ENCODE results near the gene CLDN19. TPM values are rescaled to one million over a fixed set of nuclear protein-coding genes. Genes with fewer than 3 reads are reported as not detected.
"Not testable (repeated sequence)": the region's sequence is repeated elsewhere in the genome, so short reads cannot be mapped to it uniquely, and the experiment has no call there.

The CLDN19 gene
- polyA plus RNA-seq, 1 donor, result 0.34 TPM

DNA sequence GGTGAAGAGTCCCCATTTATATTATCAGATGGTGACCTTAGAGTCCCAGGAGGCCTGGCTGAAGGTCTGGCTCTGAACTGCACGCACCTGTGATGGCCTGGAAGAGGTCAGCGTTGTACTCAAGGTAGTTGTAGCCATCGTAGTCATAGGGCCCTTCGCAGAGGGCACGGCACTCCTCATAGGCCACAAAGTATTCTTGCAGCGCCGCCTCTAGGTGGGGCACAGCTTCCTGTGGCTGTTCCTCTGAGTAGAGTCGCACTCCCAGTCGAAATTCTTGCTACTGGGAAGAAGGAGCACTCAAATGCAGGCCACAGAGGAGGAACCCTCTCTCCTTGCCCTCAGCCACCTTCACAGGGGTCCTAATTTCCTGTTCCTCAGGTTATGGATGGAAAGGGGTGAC lies 19.1 kb upstream of the CLDN19 start:
- no peak for DNase-seq (ENCODE audit: low read depth)

DNA sequence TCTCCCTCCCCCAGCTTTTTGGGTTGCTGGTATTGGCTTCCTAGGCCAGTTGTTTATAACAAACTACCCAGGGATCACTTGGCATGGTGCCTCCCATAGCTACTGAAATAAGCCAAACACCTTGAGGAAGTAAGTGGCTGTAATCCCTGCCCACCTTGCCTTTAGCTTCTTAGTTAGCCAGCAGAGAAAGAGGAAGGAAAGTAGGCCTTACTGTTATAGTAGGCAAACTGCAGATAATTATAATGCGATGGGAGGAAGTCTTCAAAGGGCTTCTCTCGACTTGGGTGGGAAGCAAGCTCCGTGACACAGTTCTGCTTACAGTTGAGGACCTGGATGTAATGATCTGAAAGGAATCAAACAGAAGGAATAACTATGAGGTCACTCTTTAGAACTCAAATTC lies 18.6 kb upstream of the CLDN19 start:
- DNase-seq (ENCODE audit: low read depth), result no peak

DNA sequence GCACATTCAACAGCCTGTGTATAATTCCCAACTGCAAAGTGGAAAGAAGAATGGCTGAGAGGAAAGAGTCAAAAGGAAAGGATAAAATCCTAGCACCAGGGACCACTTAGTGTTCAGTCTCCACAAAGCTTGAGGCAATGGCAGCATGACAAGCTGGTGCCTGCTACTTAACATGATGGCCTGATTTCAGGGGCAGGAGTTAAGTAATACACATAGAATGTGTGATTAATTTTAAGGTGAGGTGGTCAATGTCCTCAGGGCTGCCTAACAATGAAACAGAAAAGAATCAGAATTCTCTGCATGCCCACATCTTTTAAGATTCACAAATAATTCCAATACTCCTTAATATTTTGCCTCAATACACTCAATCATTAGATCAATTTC lies 17.8 kb upstream of the CLDN19 start:
- no peak for DNase-seq (ENCODE audit: low read depth)

DNA sequence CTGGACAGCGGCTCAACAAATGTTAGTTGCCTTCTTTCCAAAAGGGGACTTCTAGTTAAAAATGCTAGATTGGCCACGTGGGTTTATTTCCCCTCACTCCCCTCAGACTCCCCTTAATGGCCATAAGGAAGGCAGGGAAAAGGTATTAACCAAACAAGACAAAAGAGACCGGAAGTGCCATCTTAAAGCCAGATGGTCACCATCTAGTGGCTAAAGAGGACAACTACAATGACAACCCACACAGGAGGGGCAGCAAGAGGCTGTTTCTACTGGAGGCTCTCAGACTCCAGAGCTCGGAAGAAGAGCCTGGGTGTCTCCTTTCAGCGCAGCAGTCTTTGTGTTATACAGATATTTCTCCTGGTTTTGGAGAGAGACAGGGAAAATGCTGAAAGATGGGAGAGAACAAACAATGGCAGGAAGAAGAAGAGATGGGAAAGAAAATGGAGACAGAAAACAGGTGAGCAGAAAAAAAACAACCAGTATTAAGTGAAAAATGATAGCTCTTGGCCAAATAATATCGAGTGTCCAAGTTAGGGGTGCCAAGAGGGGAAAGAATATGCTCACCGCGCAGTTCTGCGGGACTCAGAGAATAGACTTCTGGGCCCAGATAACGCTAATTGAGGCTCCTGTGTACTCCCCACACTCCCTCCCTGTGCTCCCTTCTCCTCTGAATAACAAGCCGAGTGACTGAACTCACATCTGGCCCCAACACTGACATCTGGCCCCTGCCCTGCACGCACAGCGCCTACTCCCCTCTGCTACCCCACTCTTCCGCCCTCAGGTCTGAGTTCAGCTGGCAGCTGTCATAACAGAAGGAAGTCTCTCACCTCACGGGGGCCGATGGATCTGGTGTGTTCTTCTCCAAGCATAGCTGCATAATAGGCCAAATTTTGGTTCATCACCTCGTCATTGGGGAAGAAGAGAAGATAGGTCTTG lies 17.2 kb upstream of the CLDN19 start:
- no peak for DNase-seq (ENCODE audit: low read depth)

DNA sequence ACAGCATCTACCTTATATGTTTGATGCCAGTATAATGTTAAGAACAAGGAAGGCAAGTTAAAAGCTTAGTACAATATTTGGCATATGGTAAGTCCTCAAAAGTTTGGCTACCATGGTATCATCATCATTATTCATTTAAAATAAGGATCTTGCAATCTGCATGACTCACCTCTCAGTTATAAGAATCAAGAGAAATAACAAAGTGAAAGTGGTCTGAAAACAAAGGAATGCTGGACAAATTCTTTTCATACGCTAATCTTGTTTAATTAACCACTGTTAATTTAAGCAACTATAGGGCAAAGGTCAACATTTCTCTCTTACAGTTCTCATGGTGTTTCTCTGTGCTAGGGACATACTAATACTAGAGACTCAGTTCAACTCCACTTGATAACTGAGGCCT lies 13.0 kb upstream of the CLDN19 start:
- DNase-seq (ENCODE audit: low read depth), result no peak

DNA sequence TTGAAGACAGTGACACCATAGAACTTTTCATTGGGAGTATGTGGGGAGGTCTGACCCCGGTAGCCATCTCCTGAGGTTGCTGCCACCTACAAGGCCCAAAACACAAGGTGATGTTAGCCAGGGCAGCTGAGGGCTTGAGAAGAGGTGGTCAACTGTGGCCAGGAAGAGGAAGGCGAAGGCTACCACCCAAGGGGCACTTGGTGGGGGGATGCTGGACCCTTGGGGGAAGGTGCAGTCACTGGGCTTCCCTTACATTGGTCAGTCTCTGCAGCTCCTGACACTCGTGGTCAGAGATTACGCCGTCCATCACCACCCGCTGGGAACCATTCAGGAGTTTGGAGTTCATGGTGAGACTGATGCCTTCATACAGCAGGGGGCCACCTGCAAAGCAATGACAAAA lies 12.2 kb upstream of the CLDN19 start:
- no peak for DNase-seq (ENCODE audit: low read depth)

DNA sequence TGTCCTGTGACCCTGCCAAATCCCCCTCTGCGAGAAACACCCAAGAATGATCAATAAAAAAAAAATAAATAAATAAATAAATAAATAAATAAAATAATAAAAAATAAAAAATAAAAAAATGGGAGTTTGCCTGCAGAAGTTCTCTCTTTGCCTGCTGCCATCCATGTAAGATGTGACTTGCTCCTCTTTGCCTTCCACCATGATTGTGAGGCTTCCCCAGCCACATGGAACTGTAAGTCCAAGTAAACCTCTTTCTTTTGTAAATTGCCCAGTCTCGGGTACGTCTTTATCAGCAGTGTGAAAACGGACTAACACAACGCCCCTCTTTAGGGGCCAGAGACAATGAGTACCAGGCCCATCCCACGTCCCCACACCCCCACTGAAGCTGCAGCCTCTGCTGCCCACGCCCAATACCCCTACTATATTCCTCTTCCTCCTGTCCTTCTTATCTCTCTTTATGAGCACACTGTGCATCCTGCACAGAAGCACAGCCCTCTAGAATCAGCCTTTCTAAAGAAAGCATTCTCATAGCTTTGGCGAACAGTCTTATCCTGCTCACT lies 11.6 kb upstream of the CLDN19 start:
- not testable (repeated sequence) for DNase-seq (ENCODE audit: low read depth)

DNA sequence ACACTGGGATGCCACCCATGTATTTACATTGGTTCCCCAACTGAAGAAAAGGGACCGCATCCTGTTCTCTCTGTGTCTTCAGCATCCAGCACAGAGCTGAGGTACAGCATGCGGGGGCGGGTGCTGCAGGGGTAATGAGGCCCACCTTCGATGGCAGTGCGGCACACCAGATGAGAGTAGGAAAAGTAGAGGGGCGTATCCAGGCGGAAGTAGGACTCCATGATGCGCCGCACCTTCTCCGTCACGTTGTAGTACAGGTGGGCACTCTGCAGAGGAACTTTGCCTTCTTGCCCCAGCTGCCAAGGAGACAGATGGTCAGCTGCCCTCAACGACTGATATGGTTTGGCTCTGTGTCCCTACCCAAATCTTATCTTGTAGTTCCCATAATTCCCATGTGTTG lies 10.0 kb upstream of the CLDN19 start:
- DNase-seq (ENCODE audit: low read depth), result no peak

DNA sequence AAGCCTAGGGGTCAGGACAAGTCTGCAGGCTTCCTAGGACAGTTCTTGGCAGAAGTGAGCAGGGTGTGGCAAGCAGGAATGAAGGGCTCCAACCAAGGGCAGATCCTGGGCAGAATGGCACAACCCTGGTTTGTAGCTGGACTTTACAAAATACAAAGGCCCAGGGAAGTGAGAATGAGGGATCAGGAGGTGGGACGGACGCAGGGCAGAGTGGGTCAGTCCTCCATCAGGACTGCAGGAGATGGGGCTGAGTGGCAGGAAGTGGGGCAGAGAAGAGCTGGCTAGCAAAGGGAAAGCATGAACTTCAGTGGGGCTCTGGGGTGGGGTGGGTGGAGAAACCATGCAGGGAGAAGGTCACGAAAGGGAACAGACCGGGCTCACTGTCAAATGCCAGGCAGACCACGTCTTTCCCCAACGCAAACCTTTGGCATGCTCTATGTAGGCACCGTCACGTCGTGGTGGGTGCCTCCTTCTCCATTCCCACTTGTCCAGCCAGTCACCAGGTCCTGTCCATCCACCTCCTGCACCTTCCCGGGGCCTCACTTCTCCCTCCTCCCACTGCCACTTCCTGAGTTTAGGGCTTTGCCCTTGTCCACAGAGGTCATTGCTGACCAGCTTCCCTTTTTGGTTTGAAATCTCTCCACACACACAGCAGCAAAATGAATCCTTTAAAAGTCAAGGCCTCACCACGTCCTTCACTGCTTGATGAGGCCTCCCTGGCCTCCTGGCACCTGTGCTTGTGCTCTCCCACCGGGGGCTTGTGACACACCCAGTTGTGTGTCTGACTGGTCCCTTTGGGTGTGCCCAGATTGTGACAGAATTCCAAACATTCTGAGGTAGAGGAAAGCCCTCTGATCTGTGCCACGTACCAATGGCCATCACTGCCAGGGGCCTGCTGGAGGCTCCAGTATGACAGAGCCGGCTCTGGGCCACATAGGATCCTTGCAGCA lies 8.7 kb upstream of the CLDN19 start:
- no peak for DNase-seq (ENCODE audit: low read depth)

DNA sequence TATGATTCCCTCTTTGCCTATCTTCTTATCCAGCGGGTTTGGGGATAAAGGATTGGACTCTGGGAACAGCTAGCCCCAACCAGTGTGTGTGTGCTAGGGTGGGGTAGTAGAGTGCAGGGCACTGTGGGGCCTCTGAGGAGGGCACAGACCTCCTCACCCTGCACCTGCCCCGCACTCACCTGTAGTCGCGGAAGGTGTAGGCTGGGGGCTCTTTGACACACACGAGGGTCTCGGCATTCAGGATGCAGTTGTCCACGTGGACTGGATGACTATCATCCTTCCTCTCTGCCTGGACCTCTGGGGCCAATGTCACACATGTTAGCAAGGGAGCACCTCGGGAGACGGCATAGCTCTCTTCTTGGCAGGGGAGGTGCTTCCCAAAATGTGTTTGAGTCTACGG lies 8.0 kb upstream of the CLDN19 start:
- no peak for DNase-seq (ENCODE audit: low read depth)

DNA sequence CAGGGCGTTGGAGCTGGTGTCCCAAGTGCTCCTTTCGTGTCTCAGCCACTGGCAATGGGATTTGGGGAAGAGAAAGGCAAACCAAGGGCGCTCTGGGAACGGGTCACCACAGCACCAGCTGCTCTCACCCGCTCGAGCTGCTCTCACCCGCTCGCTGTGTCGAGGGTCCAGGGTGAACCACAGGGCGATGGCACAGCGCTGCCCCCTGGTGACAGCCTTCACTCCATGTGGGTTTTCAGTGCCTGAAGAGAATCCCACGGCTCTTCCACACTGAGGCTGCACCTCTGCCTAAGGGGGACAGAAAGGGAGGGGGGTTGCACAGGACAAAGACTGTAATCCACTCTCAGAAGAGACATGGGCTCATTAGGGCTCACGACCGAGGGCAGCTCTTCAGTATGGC lies 7.1 kb upstream of the CLDN19 start:
- DNase-seq (ENCODE audit: low read depth), result no peak

DNA sequence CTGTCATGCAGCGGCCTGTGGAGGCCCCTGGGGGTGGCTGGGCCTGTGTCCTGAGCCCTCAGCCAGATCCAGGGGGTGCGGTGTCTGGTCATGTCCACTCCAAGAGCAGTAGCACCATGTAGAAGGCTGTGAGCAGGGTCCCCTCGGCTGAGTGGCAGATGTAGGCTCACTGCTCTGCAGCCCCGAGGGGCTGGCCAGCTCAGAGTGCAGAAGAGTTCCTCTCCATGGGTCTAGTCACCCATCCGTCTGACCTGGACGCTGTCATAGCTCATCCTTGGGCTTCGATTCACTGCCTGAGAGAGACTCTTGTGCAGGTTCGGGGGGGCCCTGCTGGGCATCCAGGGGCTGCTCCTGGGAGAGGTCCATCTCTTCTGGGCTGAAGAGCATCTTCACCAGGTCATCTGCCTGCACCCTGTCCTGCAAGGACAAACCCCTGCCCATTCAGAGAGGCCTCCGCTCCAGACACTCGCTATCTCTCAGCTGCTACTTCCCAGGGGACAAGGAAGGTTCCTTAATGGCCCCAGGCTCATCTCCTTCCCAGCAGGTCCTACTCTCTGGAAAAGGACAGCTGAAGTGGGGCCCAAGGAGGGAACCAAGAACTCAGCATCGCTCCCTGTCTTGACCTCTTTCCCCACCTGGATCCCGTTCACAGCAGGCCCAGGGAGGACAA lies 6.5 kb upstream of the CLDN19 start:
- DNase-seq (ENCODE audit: low read depth), result no peak

DNA sequence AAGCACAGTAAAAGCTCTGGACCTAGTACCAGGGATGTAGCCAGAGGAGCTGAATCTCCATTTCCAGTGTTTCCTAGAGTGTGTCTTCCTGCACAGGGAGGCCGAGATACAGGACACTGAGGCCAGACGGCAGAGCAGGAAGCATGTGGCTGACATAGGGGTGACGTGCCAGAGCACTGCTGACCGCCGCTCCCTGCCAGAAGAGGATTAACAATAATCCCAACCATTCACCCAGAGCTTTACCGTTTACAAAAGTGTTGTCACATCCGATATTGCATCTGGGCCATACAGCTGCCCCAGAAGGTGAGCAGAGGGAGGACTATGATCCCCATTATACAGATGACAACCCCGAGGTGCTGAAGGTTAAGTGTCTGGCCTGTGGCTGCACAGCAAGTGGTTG lies 5.8 kb upstream of the CLDN19 start:
- no peak for DNase-seq (ENCODE audit: low read depth)

DNA sequence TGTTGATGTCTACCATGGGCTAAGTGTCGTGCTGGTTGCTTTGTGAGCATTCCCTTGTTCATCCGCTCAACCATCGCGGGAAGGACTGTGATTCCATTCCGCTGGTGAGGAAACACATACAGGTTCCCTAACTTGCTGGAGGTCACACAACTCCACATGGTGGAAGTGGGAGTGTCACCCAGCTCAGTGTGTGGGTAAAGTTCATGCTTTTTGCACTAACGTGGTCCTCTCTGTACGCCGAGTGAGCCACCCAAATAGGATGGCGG lies 4.0 kb upstream of the CLDN19 start:
- no peak for DNase-seq (ENCODE audit: low read depth)

DNA sequence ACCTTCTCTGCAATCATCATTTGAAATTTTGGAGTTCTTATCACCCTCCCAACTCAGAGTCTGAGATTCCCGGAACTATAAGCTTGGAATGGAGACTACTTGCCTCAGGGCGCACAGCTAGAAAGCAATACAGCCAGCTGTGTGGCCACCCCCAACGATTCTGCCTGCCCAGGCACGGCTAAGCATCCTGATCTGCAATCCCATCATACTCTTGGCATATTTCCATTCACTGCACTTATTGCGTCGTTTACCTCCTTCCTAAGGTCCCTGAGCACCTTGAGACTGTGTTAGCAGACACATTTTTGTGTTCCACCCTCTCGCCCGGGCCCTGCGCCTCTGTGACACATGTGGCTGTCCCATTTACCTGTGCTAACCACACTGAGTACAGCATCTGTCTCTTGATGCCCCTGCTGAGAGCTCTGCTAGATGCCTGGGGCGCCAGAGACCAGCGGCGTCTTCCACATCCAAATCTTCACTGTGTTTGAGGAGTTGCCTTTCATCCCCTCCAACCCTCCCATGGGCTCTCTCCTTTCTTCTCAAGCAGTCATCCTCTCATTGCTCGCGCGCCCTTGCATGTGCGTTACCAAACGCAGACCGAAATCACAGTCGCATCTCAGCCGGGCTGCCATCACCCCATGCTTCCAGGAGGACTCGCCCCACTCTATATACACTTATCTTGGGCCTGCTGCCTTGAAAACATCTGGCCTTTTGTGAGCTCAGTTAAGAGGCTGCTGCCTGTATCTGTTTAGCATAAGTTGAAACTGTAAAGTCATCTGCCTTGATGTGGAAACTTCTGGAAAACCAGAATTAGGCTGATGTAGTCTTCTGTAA lies 3.5 kb upstream of the CLDN19 start:
- DNase-seq (ENCODE audit: low read depth), result no peak

DNA sequence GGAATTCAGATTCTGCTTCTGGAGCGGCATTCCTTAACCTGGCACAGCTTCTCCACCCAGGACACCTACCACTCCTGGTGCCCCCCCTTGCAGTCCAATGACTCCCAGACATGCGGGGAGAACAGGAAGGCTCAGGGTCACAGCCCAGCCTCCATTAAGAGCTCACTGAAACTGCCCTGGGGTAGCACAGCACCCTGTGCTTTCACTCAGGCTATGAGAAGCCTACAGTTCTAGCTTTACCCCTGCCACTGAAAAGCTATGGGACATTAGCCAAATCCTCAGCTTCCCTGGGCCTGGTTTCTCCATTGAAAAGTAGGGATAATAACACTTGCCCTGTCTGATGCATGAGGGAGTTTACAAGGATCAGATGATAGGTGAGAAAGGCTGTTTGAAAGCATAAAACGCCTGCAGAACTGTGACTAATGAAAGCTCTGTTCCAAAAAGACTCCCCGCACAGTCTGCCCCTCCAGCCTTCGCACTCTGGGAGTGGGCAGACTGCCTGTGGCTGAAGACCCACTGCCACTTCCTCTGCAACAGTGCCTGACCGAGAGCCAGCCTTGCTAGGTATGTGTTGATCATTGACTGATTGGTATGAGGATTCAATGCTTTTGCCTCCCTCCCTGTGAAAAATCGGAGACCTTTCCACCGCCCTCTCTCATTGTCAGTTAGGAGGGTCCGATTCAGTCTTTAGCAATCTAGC lies 2.7 kb upstream of the CLDN19 start:
- DNase-seq (ENCODE audit: low read depth), result no peak

DNA sequence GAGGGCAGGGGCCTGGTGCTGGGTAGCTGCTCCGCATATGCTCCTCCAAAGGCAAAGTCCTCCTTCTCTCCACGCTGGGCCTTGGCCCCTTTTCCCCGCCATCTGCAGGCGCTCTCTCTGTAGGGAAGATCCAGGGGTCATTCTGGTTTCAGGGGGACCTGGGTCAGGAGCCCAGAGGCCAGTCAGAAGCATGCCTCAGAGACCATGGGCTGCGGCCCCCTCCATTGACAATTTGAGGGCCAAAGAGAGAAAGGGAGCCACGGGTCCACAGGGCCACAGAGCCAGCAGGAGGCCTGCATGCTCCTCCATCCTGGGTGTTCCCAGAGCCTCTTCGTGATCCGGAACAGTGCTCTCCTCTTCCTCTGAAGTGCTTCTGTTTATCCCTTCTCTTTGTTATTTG lies 2.1 kb upstream of the CLDN19 start:
- DNase-seq (ENCODE audit: low read depth), result no peak

DNA sequence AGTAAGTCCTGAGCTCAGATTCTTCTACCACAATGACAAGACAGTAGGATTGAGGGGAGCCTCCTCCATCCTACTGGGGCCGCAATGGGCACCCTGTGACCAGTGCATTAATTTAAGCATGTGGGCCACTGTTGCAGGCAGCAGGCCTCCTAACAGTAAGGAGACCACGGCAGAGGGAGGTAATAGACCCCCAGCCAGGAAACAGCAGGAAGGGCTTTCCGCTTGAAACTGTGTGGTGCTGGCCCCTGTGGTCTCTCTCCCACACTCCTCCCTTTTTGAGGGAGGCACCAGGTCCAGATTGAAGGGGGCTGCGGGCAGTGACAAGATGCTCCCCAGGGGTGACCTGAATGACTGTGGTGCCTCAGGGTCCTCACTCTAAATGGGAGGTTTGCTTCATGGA lies 1.7 kb upstream of the CLDN19 start:
- no peak for DNase-seq (ENCODE audit: low read depth)

DNA sequence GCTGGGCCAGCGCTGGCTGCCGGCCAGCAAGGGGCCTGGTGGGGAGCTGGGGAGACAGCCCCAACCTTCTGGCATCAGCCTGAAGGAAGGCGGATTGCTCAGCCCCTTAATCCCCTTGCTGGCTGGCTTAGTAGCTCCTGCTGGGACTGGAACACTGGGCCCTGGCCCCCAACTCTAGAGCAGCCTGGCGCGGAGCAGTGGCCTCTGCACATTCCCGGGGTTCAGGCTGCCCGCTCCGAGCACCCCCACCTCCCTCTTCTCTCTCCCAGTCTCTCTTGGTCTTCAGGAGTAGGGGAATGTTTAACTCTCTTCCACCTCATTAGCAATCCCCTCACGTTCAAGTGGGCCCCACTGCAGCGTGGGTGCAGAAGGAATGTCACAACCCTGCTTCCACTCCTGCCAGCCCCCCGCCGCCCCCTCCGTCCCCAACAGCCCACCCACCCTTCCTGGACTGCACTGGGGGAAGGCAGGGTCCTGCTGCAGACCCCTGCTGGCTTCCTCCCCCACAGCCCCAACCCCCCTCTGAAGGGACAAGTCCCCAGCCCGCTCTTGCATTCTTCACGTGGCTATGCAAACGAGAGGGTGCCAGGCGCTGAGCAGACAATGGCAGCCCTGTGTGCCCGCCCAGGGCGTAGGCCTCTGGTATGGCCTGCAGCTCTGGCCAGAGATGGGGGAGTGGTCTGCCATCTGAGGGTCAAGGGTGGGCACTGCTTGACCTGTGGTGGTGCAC lies 980 bp upstream of the CLDN19 start:
- DNase-seq (ENCODE audit: low read depth), result no peak

DNA sequence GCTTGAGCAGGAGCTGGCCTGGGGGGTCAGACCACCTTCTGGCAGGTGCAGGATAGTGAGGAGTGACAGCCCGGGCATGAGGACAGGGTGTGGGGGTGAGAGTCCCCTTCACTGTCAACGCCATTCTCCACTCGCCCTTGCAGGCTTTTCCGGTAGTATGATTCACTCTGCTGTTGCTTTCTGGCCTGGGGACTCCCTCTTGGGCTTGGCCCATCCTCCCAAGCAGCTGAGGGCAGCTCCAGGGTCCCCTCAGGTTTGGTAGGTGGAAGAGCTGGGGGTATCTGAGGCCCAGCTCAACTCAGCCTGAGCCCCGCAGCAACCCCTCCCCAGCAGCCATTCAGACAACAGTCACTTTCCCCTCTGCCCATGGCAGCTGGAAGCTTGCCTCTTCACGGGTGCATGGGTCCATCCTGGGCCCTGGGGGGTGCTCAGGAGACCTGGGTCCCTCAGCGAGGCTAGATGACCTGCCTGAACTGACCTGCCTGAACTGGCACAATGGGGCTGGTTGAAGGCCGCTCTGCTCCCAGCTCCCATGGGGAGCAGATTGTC lies 1.3 kb downstream of the CLDN19 start:
- DNase-seq (ENCODE audit: low read depth), result no peak

All from forelimb muscle (tissue), 1 donor.